ENCODE data around the gene BRSK2.
"Not testable (repeated sequence)": the region's sequence is repeated elsewhere in the genome, so short reads cannot be mapped to it uniquely, and the experiment has no call there.

DNA sequence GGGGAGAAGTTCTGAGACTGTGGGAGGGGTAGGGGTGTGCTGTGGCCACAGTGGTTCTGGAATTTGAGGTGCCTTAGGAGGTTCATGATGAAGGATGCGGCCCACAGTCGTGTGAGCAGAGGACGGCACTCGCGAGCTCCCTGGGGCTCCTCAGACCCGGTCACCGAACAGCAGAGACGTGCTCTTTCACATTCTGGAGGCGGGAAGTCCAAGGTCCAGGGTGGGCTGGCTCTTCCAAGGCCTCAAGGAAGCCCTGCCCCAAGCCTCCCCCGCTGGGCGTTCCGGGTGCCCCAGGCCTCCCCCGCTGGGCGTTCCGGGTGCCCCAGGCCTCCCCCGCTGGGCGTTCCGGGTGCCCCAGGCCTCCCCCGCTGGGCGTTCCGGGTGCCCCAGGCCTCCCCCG lies 33.7 kb downstream of the BRSK2 start:
- TF ChIP-seq ZNF274 (IDR thresholded peaks at IDR 0.05; ENCODE audit: low read depth, low read length); SUZ12 (IDR thresholded peaks at IDR 0.05; ENCODE audit: extremely low read depth, insufficient read depth, insufficient read length); YY1 (IDR thresholded peaks at IDR 0.05; ENCODE audit: insufficient read depth, insufficient read length): not testable (repeated sequence)
